ENCODE measurements around the gene NOTUM.
A peak's percentile ranks its signal among the peaks of the same experiment; 100 is the strongest.
"Not testable (repeated sequence)": the region's sequence is repeated elsewhere in the genome, so short reads cannot be mapped to it uniquely, and the experiment has no call there.

Gene NOTUM

GRCh38 chr17:81996232-81996756, 35.3 kb upstream of the NOTUM start:
- no peak for DNase-seq

- DNase-seq: no peak
Measured at GRCh38 chr17:81995463-81996231, 34.7 kb upstream of the NOTUM start.

- DNase-seq: no peak
Measured at GRCh38 chr17:81994593-81995462, 33.8 kb upstream of the NOTUM start.

- DNase-seq: no peak
Measured at GRCh38 chr17:81993729-81994592, 33.0 kb upstream of the NOTUM start.

GRCh38 chr17:81992306-81993102, 31.5 kb upstream of the NOTUM start:
- no peak for DNase-seq

- DNase-seq: peak; percentile 57
Measured at GRCh38 chr17:81991684-81992305, 30.8 kb upstream of the NOTUM start.

GRCh38 chr17:81990836-81991683, 30.1 kb upstream of the NOTUM start:
- DNase-seq: no peak

- no peak for DNase-seq
Measured at GRCh38 chr17:81987161-81987770, 26.3 kb upstream of the NOTUM start.

GRCh38 chr17:81986606-81987005, 25.6 kb upstream of the NOTUM start:
- DNase-seq: no peak

GRCh38 chr17:81984773-81985410, 23.9 kb upstream of the NOTUM start:
- DNase-seq: no peak

- no peak for DNase-seq
Measured at GRCh38 chr17:81983639-81984373, 22.8 kb upstream of the NOTUM start.

- no peak for DNase-seq
Measured at GRCh38 chr17:81983011-81983638, 22.1 kb upstream of the NOTUM start.

GRCh38 chr17:81981511-81981910, 20.5 kb upstream of the NOTUM start:
- DNase-seq: not testable (repeated sequence)

- no peak for DNase-seq
Measured at GRCh38 chr17:81980707-81981343, 19.8 kb upstream of the NOTUM start.

GRCh38 chr17:81980122-81980521, 19.1 kb upstream of the NOTUM start:
- no peak for DNase-seq

- no peak for DNase-seq
Measured at GRCh38 chr17:81978524-81979298, 17.7 kb upstream of the NOTUM start.

All from NCI-H1092 (cell line).